ENCODE data around the gene GABBR2. TPM values are rescaled to one million over a fixed set of nuclear protein-coding genes. Genes with fewer than 3 reads are reported as not detected.
"Not testable (repeated sequence)": the region's sequence is repeated elsewhere in the genome, so short reads cannot be mapped to it uniquely, and the experiment has no call there.

GABBR2 gene
- total and polyA plus RNA-seq, 7 experiments from 2014 or later: not detected

- ATAC-seq (no peak), DNase-seq (no peak)
- Mint-ChIP-seq H3K4me1 (peaks cover 0 to 1% (median 0%) of the 10 kb centered on the region in 7 donors), H3K4me3 (no peak overlapping the region), H3K9me3 (no peaks in the 10 kb centered on the region), H3K36me3 (no peaks in the 10 kb centered on the region), H3K27me3 (peaks cover 8 to 36% (median 17%) of the 10 kb centered on the region in 5 donors), H3K27ac (no peak overlapping the region)
- Histone ChIP-seq H3K27ac (ENCODE audit: low read depth, low read length) (no peak overlapping the region), H3K4me3 (ENCODE audit: low read length) (no peak overlapping the region), H3K36me3 (ENCODE audit: control insufficient read depth in 2 of 3, insufficient read depth in 3 of 3, low read length in 3 of 3) (no peaks in the 10 kb centered on the region), H3K4me1 (ENCODE audit: control insufficient read depth in 2 of 2, insufficient read depth in 2 of 2, low read length in 2 of 2) (no peaks in the 10 kb centered on the region), H3K9me3 (ENCODE audit: control insufficient read depth in 2 of 3, low read length in 3 of 3) (no peaks in the 10 kb centered on the region), H3K27me3 (ENCODE audit: control insufficient read depth in 2 of 2, insufficient read depth in 2 of 2, low read length in 2 of 2) (no peaks in the 10 kb centered on the region)
- POLR2A ChIA-PET: no interaction called here
- CTCF ChIA-PET: no interaction called here
- intact Hi-C loops (cut with micrococcal nuclease): no loop called here
These were observed 206.9 kb downstream of the GABBR2 start for GRCh38 chr9:98501819-98502218.

GRCh38 chr9:98501259-98501658 lies 207.5 kb downstream of the GABBR2 start:
- intact Hi-C loops (cut with micrococcal nuclease); CTCF ChIA-PET; H3K4me3 ChIP-seq (ENCODE audit: low read length); ATAC-seq; H3K27ac ChIP-seq (ENCODE audit: low read depth, low read length); H3K4me1 ChIP-seq (ENCODE audit: control insufficient read depth in 2 of 2, insufficient read depth in 2 of 2, low read length in 2 of 2); H3K27me3 ChIP-seq (ENCODE audit: control insufficient read depth in 2 of 2, insufficient read depth in 2 of 2, low read length in 2 of 2); POLR2A ChIA-PET; H3K36me3 ChIP-seq (ENCODE audit: control insufficient read depth in 2 of 3, insufficient read depth in 3 of 3, low read length in 3 of 3); DNase-seq; H3K4me3 Mint-ChIP-seq; H3K9me3 ChIP-seq (ENCODE audit: control insufficient read depth in 2 of 3, low read length in 3 of 3); H3K27ac Mint-ChIP-seq; H3K36me3 Mint-ChIP-seq; H3K9me3 Mint-ChIP-seq; H3K4me1 Mint-ChIP-seq: not testable (repeated sequence)
- peaks cover 8 to 33% (median 20%) of the 10 kb centered on the region in 5 donors for H3K27me3 Mint-ChIP-seq

GRCh38 chr9:98500337-98500919 lies 208.3 kb downstream of the GABBR2 start:
- H3K27ac ChIP-seq (ENCODE audit: low read depth, low read length): no peak overlapping the region
- H3K4me1 Mint-ChIP-seq: peaks cover 0 to 1% (median 0%) of the 10 kb centered on the region in 7 donors
- DNase-seq (no peak), ATAC-seq (no peak)
- H3K4me1 ChIP-seq (ENCODE audit: control insufficient read depth in 2 of 2, insufficient read depth in 2 of 2, low read length in 2 of 2): no peaks in the 10 kb centered on the region
- H3K27ac Mint-ChIP-seq: no peak overlapping the region
- intact Hi-C loops (cut with micrococcal nuclease): no loop called here
- POLR2A ChIA-PET: no interaction called here
- H3K4me3 ChIP-seq (ENCODE audit: low read length): no peak overlapping the region
- no peak overlapping the region for H3K4me3 Mint-ChIP-seq
- no peaks in the 10 kb centered on the region for H3K9me3 ChIP-seq (ENCODE audit: control insufficient read depth in 2 of 3, low read length in 3 of 3)
- no peaks in the 10 kb centered on the region for H3K36me3 ChIP-seq (ENCODE audit: control insufficient read depth in 2 of 3, insufficient read depth in 3 of 3, low read length in 3 of 3)
- CTCF ChIA-PET: no interaction called here
- H3K9me3 Mint-ChIP-seq: peaks cover 0 to 1% (median 0%) of the 10 kb centered on the region in 11 donors
- no peaks in the 10 kb centered on the region for H3K36me3 Mint-ChIP-seq
- H3K27me3 Mint-ChIP-seq: peaks cover 8 to 29% (median 23%) of the 10 kb centered on the region in 5 donors
- no peaks in the 10 kb centered on the region for H3K27me3 ChIP-seq (ENCODE audit: control insufficient read depth in 2 of 2, insufficient read depth in 2 of 2, low read length in 2 of 2)

- Mint-ChIP-seq H3K36me3 (no peaks in the 10 kb centered on the region), H3K4me3 (no peak overlapping the region), H3K27me3 (peaks cover 10 to 25% (median 20%) of the 10 kb centered on the region in 5 donors), H3K9me3 (peaks cover 0 to 8% (median 0%) of the 10 kb centered on the region in 11 donors), H3K27ac (no peak overlapping the region), H3K4me1 (no peaks in the 10 kb centered on the region)
- ChIA-PET POLR2A (no interaction called here), CTCF (no interaction called here)
- no peaks in the 10 kb centered on the region for H3K4me1 ChIP-seq (ENCODE audit: control insufficient read depth in 2 of 2, insufficient read depth in 2 of 2, low read length in 2 of 2)
- intact Hi-C loops (cut with micrococcal nuclease): no loop called here
- no peaks in the 10 kb centered on the region for H3K27me3 ChIP-seq (ENCODE audit: control insufficient read depth in 2 of 2, insufficient read depth in 2 of 2, low read length in 2 of 2)
- H3K4me3 ChIP-seq (ENCODE audit: low read length): no peak overlapping the region
- no peaks in the 10 kb centered on the region for H3K9me3 ChIP-seq (ENCODE audit: control insufficient read depth in 2 of 3, low read length in 3 of 3)
- ATAC-seq: no peak
- DNase-seq: no peak
- no peaks in the 10 kb centered on the region for H3K36me3 ChIP-seq (ENCODE audit: control insufficient read depth in 2 of 3, insufficient read depth in 3 of 3, low read length in 3 of 3)
- H3K27ac ChIP-seq (ENCODE audit: low read depth, low read length): no peak overlapping the region
These were observed 213.2 kb downstream of the GABBR2 start for GRCh38 chr9:98495530-98495929.

- no peak overlapping the region for H3K27ac Mint-ChIP-seq
- H3K4me3 Mint-ChIP-seq: no peak overlapping the region
- CTCF ChIA-PET: no interaction called here
These were observed 213.9 kb downstream of the GABBR2 start for GRCh38 chr9:98494852-98495251.

GRCh38 chr9:98491828-98492227 lies 216.9 kb downstream of the GABBR2 start:
- no peaks in the 10 kb centered on the region for H3K36me3 Mint-ChIP-seq
- CTCF ChIA-PET: no interaction called here
- no peaks in the 10 kb centered on the region for H3K4me1 ChIP-seq (ENCODE audit: control insufficient read depth in 2 of 2, insufficient read depth in 2 of 2, low read length in 2 of 2)

More at GRCh38 chr9:98494852-98495251, 213.9 kb downstream of the GABBR2 start:
- H3K36me3 Mint-ChIP-seq: no peaks in the 10 kb centered on the region
- H3K4me1 Mint-ChIP-seq: no peaks in the 10 kb centered on the region
- Histone ChIP-seq H3K9me3 (ENCODE audit: control insufficient read depth in 2 of 3, low read length in 3 of 3) (no peaks in the 10 kb centered on the region), H3K36me3 (ENCODE audit: control insufficient read depth in 2 of 3, insufficient read depth in 3 of 3, low read length in 3 of 3) (no peaks in the 10 kb centered on the region), H3K4me1 (ENCODE audit: control insufficient read depth in 2 of 2, insufficient read depth in 2 of 2, low read length in 2 of 2) (no peaks in the 10 kb centered on the region), H3K27ac (ENCODE audit: low read depth, low read length) (no peak overlapping the region), H3K27me3 (ENCODE audit: control insufficient read depth in 2 of 2, insufficient read depth in 2 of 2, low read length in 2 of 2) (no peaks in the 10 kb centered on the region), H3K4me3 (ENCODE audit: low read length) (no peak overlapping the region)
- POLR2A ChIA-PET: no interaction called here
- ATAC-seq (no peak), DNase-seq (no peak)
- H3K27me3 Mint-ChIP-seq: peaks cover 10 to 20% (median 17%) of the 10 kb centered on the region in 5 donors
- H3K9me3 Mint-ChIP-seq: peaks cover 0 to 8% (median 0%) of the 10 kb centered on the region in 11 donors
- intact Hi-C loops (cut with micrococcal nuclease): no loop called here

GRCh38 chr9:98491231-98491651 lies 217.5 kb downstream of the GABBR2 start:
- no peak for DNase-seq
- Histone ChIP-seq H3K9me3 (ENCODE audit: control insufficient read depth in 2 of 3, low read length in 3 of 3) (no peaks in the 10 kb centered on the region), H3K4me1 (ENCODE audit: control insufficient read depth in 2 of 2, insufficient read depth in 2 of 2, low read length in 2 of 2) (no peaks in the 10 kb centered on the region), H3K27me3 (ENCODE audit: control insufficient read depth in 2 of 2, insufficient read depth in 2 of 2, low read length in 2 of 2) (no peaks in the 10 kb centered on the region), H3K4me3 (ENCODE audit: low read length) (no peak overlapping the region), H3K27ac (ENCODE audit: low read depth, low read length) (no peak overlapping the region), H3K36me3 (ENCODE audit: control insufficient read depth in 2 of 3, insufficient read depth in 3 of 3, low read length in 3 of 3) (no peaks in the 10 kb centered on the region)
- no peaks in the 10 kb centered on the region for H3K4me1 Mint-ChIP-seq
- intact Hi-C loops (cut with micrococcal nuclease): no loop called here
- peaks cover 0 to 8% (median 0%) of the 10 kb centered on the region in 11 donors for H3K9me3 Mint-ChIP-seq
- H3K4me3 Mint-ChIP-seq: no peak overlapping the region
- ChIA-PET CTCF (no interaction called here), POLR2A (no interaction called here)
- peaks cover 8 to 12% (median 10%) of the 10 kb centered on the region in 5 donors for H3K27me3 Mint-ChIP-seq
- H3K27ac Mint-ChIP-seq: no peak overlapping the region
- no peak for ATAC-seq
- no peaks in the 10 kb centered on the region for H3K36me3 Mint-ChIP-seq

More at GRCh38 chr9:98491828-98492227, 216.9 kb downstream of the GABBR2 start:
- Histone ChIP-seq H3K36me3 (ENCODE audit: control insufficient read depth in 2 of 3, insufficient read depth in 3 of 3, low read length in 3 of 3) (no peaks in the 10 kb centered on the region), H3K9me3 (ENCODE audit: control insufficient read depth in 2 of 3, low read length in 3 of 3) (no peaks in the 10 kb centered on the region), H3K27me3 (ENCODE audit: control insufficient read depth in 2 of 2, insufficient read depth in 2 of 2, low read length in 2 of 2) (no peaks in the 10 kb centered on the region), H3K4me3 (ENCODE audit: low read length) (no peak overlapping the region), H3K27ac (ENCODE audit: low read depth, low read length) (no peak overlapping the region)
- no peak overlapping the region for H3K4me3 Mint-ChIP-seq
- H3K27me3 Mint-ChIP-seq: peaks cover 10 to 14% (median 11%) of the 10 kb centered on the region in 5 donors
- DNase-seq (no peak), ATAC-seq (no peak)
- H3K4me1 Mint-ChIP-seq: no peaks in the 10 kb centered on the region
- intact Hi-C loops (cut with micrococcal nuclease): no loop called here
- POLR2A ChIA-PET: no interaction called here
- peaks cover 0 to 8% (median 0%) of the 10 kb centered on the region in 11 donors for H3K9me3 Mint-ChIP-seq
- no peak overlapping the region for H3K27ac Mint-ChIP-seq

Data from naive thymus-derived CD4-positive, alpha-beta T cell (primary cell).